Activated naive CD4-positive, alpha-beta T cell treated with anti-CD3 and anti-CD28 coated beads for 36 hours (primary cell): ENCODE measurements around the gene PCID2. TPM values are rescaled to one million over a fixed set of nuclear protein-coding genes. Genes with fewer than 3 reads are reported as not detected.

ENCODE experiments used
- CTCF ChIA-PET: fragments of 350-600 bp; sonication (Branson Sonifier 250); formaldehyde crosslinking; loops from one replicate; lab custom pipeline; 2021; ENCODE audit warnings: antibody characterized with exemption; lab: Charles Lee
- DNase-seq: peaks from one replicate; pipeline ENCODE4 v3.0.0-alpha.2; 2020
- H3K27ac Mint-ChIP-seq: one replicate; pipeline ENCODE4 v1.8.0; 2021; ENCODE audit warnings: mild to moderate bottlenecking, mixed read lengths
- H3K27me3 Mint-ChIP-seq: one replicate; pipeline ENCODE4 v1.8.0; 2021; ENCODE audit warnings: low read depth, mixed read lengths
- H3K36me3 Mint-ChIP-seq: one replicate; pipeline ENCODE4 v1.8.0; 2021; ENCODE audit warnings: low read depth, mixed read lengths
- H3K4me1 Mint-ChIP-seq: one replicate; pipeline ENCODE4 v1.8.0; 2021; ENCODE audit warnings: low read depth, mixed read lengths
- H3K4me3 Mint-ChIP-seq: one replicate; pipeline ENCODE4 v1.8.0; 2021; ENCODE audit warnings: mild to moderate bottlenecking, moderate library complexity, mixed read lengths
- H3K9me3 Mint-ChIP-seq: one replicate; pipeline ENCODE4 v1.8.0; 2021; ENCODE audit warnings: mixed read lengths
- intact Hi-C: fragments of 100-400 bp; cut with micrococcal nuclease; formaldehyde crosslinking; loops from one replicate; pipeline ENCODE4 v1.15.1; 2023
- total RNA-seq, 2 experiments: library from RNA; stranded (reverse); gene quantifications; one replicate each; pipeline ENCODE4 v1.2.3, GENCODE V29; 2021

The PCID2 gene
- total RNA-seq, 2 experiments from 2014 or later = 63.5 to 67.1 TPM

DNA sequence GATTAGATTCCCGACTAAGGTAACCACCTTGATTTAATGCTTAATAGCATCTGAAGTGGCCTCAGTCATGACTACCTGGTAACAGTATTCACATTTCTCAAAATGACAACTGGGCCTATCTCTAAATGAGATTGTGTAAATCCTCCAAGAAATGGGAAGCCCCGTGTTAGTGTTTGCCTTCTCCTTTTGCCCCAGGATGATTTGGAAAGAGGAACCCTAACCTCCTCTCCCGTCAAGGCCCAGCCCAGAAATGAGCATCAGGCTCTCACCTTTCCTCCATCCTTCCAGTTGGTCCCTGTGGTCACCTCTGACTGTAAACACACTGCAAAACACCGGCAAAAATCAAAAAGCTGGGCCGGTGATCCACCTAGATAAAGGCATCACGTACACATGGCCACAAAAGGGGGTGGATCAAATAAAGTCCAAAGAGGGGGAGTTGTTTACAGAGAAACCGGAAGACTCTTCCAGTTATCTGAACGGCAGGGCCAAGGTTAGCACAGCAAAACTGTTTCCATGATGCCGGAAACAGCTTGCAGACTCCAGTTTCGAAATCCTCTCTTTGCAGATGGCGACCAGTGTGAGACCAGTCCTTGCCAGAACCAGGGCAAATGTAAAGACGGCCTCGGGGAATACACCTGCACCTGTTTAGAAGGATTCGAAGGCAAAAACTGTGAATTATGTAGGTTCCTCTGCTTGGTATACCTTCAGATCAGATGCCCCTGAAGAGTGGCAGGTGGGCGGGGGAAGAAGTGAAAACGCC lies 69.5 kb downstream of the PCID2 start:
- intact Hi-C loops = no loop called here
- Mint-ChIP-seq H3K27ac (no peak overlapping the region), H3K36me3 (no peaks in the 10 kb centered on the region), H3K4me3 (no peak overlapping the region), H3K4me1 (no peaks in the 10 kb centered on the region), H3K9me3 (no peaks in the 10 kb centered on the region), H3K27me3 (no peaks in the 10 kb centered on the region)
- no peak for DNase-seq
- CTCF ChIA-PET = no interaction called here

DNA sequence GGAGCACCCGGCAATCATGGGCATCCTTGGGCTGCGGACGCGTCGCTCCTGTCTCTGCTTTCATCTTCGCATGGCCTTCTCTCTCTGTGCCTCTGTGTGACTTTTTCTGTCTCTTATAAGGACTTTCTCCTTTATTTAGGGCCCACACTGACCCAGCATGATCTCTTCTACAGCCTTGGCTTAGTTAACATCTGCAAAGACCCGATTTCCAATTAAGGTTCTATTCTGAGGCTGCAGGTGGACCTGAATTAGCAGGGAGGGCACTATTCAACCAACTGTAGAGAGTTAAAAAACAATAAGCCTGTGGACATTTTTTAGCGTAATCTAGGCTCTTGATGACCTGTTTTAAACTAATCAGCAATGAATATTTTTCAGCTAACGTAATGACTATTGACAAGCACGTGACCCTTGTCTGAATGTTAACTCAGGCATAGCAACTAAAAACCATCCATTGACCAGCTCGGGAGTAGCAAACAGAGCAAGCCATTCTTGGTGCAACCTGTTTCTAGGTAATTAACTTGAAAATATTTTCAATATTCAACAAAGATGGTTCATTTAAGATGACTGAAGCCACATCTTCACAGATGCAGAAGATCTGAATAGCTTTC lies 70.7 kb downstream of the PCID2 start:
- Mint-ChIP-seq H3K9me3 (no peaks in the 10 kb centered on the region), H3K27ac (no peak overlapping the region), H3K4me1 (no peaks in the 10 kb centered on the region), H3K27me3 (no peaks in the 10 kb centered on the region), H3K4me3 (no peak overlapping the region), H3K36me3 (no peaks in the 10 kb centered on the region)
- CTCF ChIA-PET = no interaction called here
- no peak for DNase-seq
- intact Hi-C loops = no loop called here

DNA sequence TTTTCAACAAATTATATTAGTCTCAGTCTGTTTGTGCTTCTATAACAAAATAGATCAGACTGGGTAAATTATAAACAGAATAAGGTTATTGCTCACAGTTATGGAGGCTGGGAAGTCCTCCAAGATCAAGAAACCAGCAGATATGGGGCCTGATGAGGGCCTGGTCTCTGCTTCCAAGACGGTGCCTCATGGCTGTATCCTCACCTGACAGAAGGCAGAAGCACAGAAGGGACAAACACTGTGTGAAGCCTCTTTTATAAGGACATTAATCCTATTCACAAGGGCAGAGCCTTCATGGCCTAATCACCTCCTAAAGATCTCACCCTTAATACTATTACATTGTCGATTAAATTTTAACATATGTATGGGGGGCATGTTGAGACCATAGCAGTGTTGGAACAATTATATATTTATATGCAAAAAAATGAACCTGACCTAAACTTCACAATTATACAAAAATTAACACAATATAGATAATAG lies 73.1 kb downstream of the PCID2 start:
- no peaks in the 10 kb centered on the region for H3K27me3 Mint-ChIP-seq
- no peaks in the 10 kb centered on the region for H3K4me1 Mint-ChIP-seq
- H3K4me3 Mint-ChIP-seq = no peak overlapping the region
- DNase-seq = no peak
- H3K9me3 Mint-ChIP-seq = no peaks in the 10 kb centered on the region
- H3K27ac Mint-ChIP-seq = no peak overlapping the region
- no peaks in the 10 kb centered on the region for H3K36me3 Mint-ChIP-seq
- CTCF ChIA-PET = no interaction called here
- intact Hi-C loops = no loop called here

GRCh38 chr13:113129921-113130750 lies 78.3 kb downstream of the PCID2 start:
- intact Hi-C loops = no loop called here
- H3K27me3 Mint-ChIP-seq = peaks cover 19% of the 10 kb centered on the region
- no peaks in the 10 kb centered on the region for H3K9me3 Mint-ChIP-seq
- CTCF ChIA-PET = interaction anchor here (0.6 kb wide), 1 partner anchor 30 kb away, joined by 3 read pairs; no protein-coding TSS in a partner anchor
- H3K4me1 Mint-ChIP-seq = peaks cover 9% of the 10 kb centered on the region
- H3K36me3 Mint-ChIP-seq = no peaks in the 10 kb centered on the region
- H3K4me3 Mint-ChIP-seq = peak overlapping the region; percentile 59
- DNase-seq = peak; percentile 47
- H3K27ac Mint-ChIP-seq = no peak overlapping the region

GRCh38 chr13:113129480-113129879 lies 79.0 kb downstream of the PCID2 start:
- H3K9me3 Mint-ChIP-seq = no peaks in the 10 kb centered on the region
- H3K27me3 Mint-ChIP-seq = peaks cover 19% of the 10 kb centered on the region
- H3K4me3 Mint-ChIP-seq = peak overlapping the region; percentile 13
- intact Hi-C loops = no loop called here
- no peak overlapping the region for H3K27ac Mint-ChIP-seq
- peaks cover 9% of the 10 kb centered on the region for H3K4me1 Mint-ChIP-seq
- DNase-seq = no peak
- CTCF ChIA-PET = interaction anchor here (0.6 kb wide), 1 partner anchor 29 kb away, joined by 3 read pairs; no protein-coding TSS in a partner anchor
- H3K36me3 Mint-ChIP-seq = no peaks in the 10 kb centered on the region

Other genes starting within 250 kb of the PCID2 start
- gene MCF2L, start 239.5 kb downstream of the PCID2 start, total RNA-seq = 1 to 10 TPM; 6.5 to 7.4 TPM
- under 1 TPM; 0.35 to 0.62 TPM for gene F7, start 102.9 kb downstream of the PCID2 start, total RNA-seq
- gene F10, start 85.9 kb downstream of the PCID2 start, total RNA-seq = not detected
- not detected for gene PROZ, start 50.0 kb downstream of the PCID2 start, total RNA-seq
- gene CUL4A, start 944 bp upstream of the PCID2 start, total RNA-seq = 10 to 100 TPM; 58.9 to 59.4 TPM
- gene LAMP1, start 88.6 kb upstream of the PCID2 start, total RNA-seq = 10 to 100 TPM; 33.5 to 33.7 TPM
- under 1 TPM; 0.44 to 0.45 TPM for gene GRTP1, start 155.5 kb upstream of the PCID2 start, total RNA-seq
- under 1 TPM; 0.10 to 0.57 TPM for gene ADPRHL1, start 244.8 kb upstream of the PCID2 start, total RNA-seq